A549 (cell line): ENCODE data around the gene STPG4.

Source experiments
- EHMT2 ChIP-seq: fragments of 200-600 bp; sonication (generic); IDR thresholded peaks from 2 replicates; pipeline ENCODE4 v1.6.1; 2016; ENCODE audit warnings: antibody characterized with exemption, low read depth, mild to moderate bottlenecking, moderate library complexity
- HDAC2 ChIP-seq: fragments of 200-600 bp; sonication (generic); IDR thresholded peaks from 2 replicates; pipeline ENCODE4 v1.6.1; 2016
- POLR2A ChIP-seq: IDR thresholded peaks from 2 replicates; pipeline ENCODE4 v1.6.1; 2012; ENCODE audit warnings: mild to moderate bottlenecking, low read length
- TFCP2L1 ChIP-seq: fragments of 250-450 bp; sonication (Bioruptor Pico); IDR thresholded peaks from 2 replicates; pipeline ENCODE4 v1.5.0; 2021; ENCODE audit warnings: mild to moderate bottlenecking
- USF2 ChIP-seq: fragments of 450-650 bp; IDR thresholded peaks from 2 replicates; pipeline ENCODE4 v1.6.1; 2014; ENCODE audit warnings: antibody characterized with exemption

- TF ChIP-seq USF2 = no peak
- TF ChIP-seq TFCP2L1 = no peak
- TF ChIP-seq HDAC2 = no peak
- TF ChIP-seq EHMT2 = no peak
- no peak for TF ChIP-seq POLR2A
Measured at GRCh38 chr2:47056374-47056773, 98.7 kb downstream of the STPG4 start.
